ENCODE data around the gene ADGRG6.

ADGRG6 gene

DNA sequence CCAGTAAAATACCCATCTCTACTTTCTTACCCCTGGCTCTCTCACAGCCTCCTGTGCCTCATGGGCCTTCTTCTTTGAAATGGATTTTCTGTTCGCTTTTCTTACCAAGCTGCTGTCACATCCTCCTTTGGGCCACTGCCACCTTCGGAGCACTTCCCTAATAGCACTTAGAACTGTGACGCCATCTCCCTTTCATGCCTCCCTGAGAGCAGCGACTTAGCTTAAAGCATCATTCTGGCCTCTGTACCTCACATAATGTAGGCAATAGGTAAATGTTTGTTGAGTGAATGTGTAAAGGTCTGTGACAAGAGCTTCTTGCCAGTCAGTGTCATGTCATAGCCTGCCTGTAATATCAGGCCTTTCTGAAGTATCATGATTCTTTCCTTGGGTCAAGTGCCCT lies 78.8 kb downstream of the ADGRG6 start:
- DNase-seq = peak; percentile 10

GRCh38 chr6:142381181-142381580 lies 79.4 kb downstream of the ADGRG6 start:
- DNase-seq = no peak

DNA sequence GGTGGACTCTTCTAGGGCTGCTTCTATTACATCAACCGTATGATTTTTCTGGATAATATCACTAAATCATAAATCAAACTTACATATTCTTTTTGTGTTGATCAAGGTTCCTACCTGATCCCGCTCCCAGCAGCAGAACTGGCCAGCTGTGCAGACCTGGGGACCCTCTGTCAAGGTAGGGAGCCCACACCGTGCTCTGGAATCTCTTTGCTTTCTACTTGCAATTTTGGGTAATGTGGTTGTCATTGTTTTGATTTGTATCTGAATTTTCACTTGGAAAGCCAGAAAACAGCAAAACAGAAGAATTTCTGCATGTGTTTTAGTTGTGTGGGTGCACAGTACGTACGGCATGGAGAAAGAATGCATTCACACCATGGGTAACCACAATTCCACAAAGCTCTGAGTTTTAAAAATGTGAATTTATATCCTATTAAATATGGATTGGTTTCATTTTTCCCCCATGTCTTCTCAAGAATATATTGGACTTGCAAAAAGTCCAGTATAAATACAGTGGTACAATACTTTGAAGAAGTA lies 80.1 kb downstream of the ADGRG6 start:
- DNase-seq = no peak

DNA sequence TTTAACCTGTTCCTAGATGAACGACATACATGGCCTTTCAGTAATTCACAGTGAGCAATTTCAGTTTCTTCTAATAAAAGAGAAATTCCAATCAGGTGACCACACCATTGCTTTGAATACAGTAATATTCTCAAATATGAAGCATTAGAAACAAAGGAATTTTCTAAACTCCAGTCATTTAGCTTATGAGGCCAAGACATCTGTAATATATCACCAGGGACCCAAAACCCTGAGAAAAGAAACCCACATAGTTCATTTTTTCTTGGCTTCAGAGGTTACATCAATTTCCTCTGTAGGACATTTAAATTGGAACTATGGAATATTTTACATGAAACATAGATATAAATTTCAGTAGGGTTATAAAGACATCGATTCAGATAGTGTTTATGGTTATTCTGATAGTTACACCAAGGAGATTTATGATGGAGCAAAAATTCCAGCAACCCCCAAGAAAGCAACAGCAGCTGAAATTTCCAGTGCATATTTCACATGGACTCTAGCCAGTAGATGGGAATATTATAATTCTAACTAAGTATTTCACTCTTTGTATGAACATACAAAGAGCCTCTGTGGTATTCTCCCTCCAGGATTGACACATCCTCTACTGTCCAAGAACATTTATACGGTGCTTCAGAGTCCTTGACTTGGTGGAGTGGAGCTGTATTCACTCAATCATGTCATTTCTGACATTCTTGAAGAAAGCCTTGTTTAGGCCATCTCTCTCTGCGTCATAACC lies 82.9 kb downstream of the ADGRG6 start:
- DNase-seq = no peak

DNA sequence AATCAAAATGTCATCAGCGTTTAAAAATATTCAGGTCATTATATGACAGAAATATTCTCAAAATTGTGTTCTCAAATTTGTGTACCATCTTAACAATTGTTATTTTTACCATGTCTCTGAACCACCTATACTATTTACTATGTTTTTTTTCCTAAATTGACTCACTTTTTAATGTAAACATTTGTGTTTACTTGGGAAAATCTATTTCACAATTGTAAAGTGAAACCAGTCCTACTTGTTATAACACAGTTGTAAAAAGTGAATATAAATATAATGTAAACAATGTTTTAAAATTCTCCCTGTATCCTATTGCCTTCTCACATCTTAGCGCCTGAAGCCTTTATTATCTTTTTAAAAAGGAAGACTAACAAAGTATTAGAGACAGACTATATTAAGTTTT lies 83.5 kb downstream of the ADGRG6 start:
- DNase-seq = no peak

- DNase-seq = no peak
Measured at GRCh38 chr6:142386657-142387056, 84.8 kb downstream of the ADGRG6 start.

- DNase-seq = no peak
Measured at GRCh38 chr6:142387997-142388815, 86.4 kb downstream of the ADGRG6 start.

GRCh38 chr6:142395266-142395665 lies 93.5 kb downstream of the ADGRG6 start:
- no peak for DNase-seq

GRCh38 chr6:142395768-142396231 lies 94.0 kb downstream of the ADGRG6 start:
- DNase-seq = no peak

GRCh38 chr6:142398353-142398752 lies 96.5 kb downstream of the ADGRG6 start:
- no peak for DNase-seq

DNA sequence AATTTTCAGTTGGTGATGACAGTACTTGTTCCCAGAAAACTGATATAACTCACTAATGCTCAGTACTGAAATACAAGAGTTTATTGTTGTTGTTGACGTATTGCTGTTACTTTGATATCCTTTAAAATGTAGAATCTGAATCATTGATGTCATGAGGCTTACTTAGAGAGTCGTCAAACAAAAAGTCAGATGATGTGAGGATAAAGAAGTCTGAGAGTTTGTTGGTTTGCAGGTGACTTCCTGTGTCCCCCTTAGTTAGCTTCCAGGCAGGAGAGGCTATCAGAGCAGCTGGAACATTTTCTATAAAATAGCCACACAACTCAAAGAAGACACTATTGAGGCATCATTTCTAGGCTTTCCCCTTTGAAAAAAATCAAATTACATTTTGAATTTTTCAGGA lies 97.9 kb downstream of the ADGRG6 start:
- DNase-seq = no peak

DNA sequence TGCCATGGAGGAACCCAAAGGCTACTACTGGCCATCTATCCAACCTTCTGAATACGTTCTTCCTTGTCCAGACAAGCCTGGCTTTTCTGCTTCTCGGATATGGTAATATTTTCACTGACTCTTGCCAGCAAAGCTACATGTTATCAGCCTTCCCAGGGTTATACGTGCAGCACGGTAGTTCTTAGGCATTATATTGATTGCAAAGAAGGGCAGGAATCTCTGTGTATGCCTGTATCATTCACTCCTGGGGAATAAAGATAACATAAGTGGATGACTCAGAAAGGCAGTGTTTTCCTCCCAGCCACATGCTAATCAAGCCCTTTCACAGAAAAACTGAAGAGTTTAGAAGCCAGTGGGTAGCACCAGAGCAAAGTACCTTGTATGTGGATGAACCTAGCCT lies 98.7 kb downstream of the ADGRG6 start:
- DNase-seq = no peak

GRCh38 chr6:142401838-142402237 lies 100.0 kb downstream of the ADGRG6 start:
- no peak for DNase-seq

DNA sequence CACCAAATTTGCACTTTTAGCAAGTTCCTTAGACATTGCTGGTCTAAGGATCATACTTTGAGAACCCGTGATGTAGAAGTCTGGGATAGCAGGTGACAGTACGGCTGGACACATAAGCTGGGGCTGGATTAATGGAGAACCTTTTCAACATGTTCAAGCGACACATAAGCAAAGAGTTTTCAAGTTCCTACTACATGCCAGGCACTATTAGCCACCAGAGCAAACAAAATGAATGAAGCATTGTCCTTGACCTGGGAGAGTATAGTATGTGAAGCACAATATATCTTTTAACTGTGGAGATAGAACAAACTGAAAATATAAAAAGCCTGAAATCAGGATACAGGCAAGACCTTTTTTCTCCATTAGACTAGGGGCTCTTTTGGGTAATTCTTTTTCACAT lies 102.9 kb downstream of the ADGRG6 start:
- DNase-seq = no peak

DNA sequence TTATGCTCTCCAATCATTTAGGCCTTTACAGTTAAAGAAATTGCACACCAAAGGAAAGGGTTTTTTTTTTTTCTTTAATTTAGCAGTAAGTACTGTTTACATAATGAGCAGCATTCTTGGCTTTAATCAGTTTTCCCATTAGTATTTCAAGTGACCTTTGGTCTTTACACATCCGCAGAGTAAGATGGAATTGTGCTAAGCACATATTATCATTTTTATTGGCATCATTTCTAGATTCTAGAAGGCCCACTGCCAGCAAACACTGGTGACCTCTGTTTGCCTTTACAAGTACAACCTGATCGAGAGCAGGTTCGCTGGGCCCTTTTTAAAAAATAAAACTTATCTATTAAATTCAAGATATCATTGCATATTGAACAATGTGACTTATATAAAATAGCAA lies 104.3 kb downstream of the ADGRG6 start:
- no peak for DNase-seq

DNA sequence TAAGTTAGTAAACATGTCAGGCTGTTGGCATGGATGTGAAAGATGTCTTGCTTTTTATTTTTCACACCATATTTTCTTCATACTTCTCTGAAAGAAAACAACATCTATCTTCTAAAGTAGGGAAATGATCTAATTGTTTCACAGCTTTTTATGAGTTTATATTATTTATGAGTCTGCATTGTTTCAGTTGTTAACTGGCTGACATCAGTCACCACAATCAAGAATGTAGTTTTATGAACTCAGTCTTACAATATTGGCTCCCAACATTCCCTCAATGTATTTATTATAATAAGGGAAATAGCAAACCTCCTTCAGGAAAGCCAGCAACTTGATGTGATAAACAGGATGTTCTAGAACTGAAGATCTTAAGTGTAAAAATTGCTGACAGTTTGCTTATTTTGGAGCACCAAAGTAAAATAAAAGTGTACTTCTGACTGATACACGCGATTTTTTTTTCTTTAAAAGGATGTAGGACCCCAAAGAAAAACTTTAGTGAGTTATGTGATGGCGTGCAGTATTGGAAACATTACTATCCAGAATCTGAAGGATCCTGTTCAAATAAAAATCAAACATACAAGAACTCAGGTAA lies 106.0 kb downstream of the ADGRG6 start:
- no peak for DNase-seq

- DNase-seq = no peak
Measured at GRCh38 chr6:142408409-142408808, 106.6 kb downstream of the ADGRG6 start.

DNA sequence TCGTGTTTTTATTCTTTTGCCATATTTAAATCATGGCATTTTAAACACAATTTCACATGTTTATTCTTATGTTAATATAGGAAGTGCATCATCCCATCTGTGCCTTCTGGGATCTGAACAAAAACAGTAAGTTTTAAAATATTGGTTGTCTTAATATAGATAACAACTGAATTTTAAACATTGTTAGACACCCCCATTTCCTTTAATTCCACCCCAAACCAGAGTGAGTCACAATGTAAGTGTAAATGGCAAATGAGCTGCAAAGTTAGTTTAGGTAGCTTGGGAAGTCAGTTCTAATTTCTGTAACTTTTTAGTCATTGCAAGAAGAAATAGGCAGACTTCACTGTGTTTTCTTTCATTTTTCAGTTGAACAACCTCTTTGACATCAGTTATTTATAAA lies 108.0 kb downstream of the ADGRG6 start:
- DNase-seq = no peak

DNA sequence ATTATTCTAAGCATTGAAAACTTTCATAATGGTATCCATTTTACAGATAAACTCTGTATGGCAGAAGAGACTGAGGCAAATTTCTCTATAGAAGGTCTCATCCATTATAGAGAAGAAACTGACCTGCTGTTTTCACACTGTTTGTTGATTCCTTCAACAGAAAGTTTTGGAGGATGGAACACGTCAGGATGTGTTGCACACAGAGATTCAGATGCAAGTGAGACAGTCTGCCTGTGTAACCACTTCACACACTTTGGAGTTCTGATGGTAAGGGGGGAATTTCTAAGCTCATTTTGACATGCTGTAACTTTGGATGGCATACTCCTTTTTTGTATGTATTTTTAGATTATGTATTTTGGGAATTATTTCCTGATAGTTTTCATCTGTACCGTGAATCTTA lies 109.3 kb downstream of the ADGRG6 start:
- no peak for DNase-seq

- no peak for DNase-seq
Measured at GRCh38 chr6:142412241-142412640, 110.4 kb downstream of the ADGRG6 start.

GRCh38 chr6:142412658-142413057 lies 110.9 kb downstream of the ADGRG6 start:
- no peak for DNase-seq

DNA sequence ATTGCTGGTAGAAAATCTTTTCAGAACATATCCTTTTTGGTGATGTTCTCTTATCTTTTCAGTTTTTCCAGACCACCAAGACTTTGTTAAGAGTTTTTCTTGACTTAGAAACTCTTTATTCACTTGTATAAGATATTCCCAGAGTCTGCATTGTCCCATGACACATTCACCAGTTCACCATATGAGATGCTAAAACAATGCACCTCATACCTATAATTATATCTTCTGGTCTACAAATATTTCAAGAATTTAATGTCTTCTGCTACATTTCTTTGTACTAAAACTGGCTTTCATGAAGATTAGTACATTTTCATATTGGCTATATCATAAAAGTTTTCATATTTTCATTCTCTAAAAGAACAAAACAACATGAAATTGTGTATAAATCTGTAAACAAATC lies 111.3 kb downstream of the ADGRG6 start:
- DNase-seq = no peak

GRCh38 chr6:142414462-142415250 lies 112.8 kb downstream of the ADGRG6 start:
- no peak for DNase-seq

All from CD4-positive, alpha-beta T cell treated with Interferon gamma for 1 hour (primary cell).